ENCODE data around the gene WDSUB1.

The WDSUB1 gene

DNA sequence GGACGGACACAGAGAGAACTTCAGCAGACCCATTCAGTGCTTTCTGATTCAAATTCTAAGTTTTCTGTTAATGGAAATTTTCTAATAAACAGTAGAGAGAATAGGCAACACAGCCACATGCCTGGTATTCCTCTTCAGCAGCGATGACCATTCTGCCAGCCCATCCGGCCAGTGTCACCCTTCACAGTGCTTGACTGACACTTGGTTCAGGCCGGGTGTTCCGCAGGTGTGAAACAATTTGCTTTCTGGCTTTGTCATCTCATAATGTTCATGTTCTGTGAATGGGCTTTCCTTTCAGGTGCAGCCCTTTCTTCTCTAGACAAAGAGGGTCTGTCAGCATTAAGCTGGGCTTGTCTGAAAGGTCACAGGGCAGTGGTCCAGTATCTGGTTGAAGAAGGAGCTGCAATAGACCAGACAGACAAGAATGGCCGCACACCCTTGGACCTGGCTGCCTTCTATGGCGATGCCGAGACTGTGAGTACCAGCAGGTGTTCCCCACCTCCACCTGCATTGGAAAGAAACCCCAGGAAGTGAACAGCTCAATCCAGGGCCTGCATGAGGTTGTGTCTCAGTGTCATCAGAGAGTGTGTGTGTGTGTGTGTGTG, 67.0 kb downstream of the WDSUB1 start:
- Mint-ChIP-seq H3K36me3 (ENCODE audit: low read depth) (no peaks in the 10 kb centered on the region), H3K27ac (no peak overlapping the region), H3K4me3 (no peak overlapping the region), H3K9me3 (no peaks in the 10 kb centered on the region), H3K4me1 (ENCODE audit: low read depth) (peaks cover 4% of the 10 kb centered on the region), H3K27me3 (no peaks in the 10 kb centered on the region)

DNA sequence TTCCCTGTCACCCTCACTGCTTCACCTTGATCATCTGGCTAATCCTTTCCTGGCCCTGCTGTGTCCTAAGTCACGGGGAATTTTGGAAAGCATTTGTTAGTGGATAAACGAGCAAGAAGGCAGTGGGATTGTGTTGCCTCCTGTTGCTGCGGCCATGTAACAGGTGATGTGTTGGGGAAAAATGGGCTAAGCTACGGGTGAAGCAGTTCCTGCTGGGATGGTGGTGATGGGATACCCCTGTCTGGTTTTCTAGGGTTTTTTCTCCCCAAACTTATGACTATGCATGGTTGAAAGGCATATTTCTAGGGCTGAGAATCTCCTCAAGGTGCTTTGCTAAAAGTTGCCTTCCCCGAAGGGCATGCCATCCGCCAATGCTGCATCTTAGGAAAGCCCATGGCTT, 68.1 kb downstream of the WDSUB1 start:
- Mint-ChIP-seq H3K36me3 (ENCODE audit: low read depth) (no peaks in the 10 kb centered on the region), H3K4me1 (ENCODE audit: low read depth) (no peaks in the 10 kb centered on the region)

DNA sequence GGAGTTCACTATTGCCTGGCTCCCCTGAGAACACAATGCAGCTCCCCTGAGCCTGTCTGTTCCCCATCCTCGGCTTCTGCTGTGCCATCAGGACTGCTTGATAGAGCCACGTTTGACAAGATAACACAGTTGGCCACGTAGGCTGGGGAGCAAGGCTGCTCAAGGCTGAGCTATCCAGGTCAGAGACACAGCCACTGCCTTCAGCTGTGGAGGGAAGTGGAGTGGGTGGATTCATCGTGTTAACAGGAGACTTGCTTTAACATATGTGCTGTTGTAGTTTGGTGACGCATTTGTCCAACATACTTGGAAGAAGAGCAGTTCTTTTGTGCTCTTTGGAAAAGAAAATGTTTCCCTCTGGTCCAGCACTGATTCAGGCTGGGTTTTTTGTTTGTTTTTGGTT, 68.8 kb downstream of the WDSUB1 start:
- H3K9me3 Mint-ChIP-seq, result no peaks in the 10 kb centered on the region
- H3K27ac Mint-ChIP-seq, result no peak overlapping the region
- no peak overlapping the region for H3K4me3 Mint-ChIP-seq

More for the DNA sequence above, 68.1 kb downstream of the WDSUB1 start:
- Mint-ChIP-seq H3K4me3 (no peak overlapping the region), H3K9me3 (no peaks in the 10 kb centered on the region), H3K27ac (no peak overlapping the region), H3K27me3 (no peaks in the 10 kb centered on the region)

DNA sequence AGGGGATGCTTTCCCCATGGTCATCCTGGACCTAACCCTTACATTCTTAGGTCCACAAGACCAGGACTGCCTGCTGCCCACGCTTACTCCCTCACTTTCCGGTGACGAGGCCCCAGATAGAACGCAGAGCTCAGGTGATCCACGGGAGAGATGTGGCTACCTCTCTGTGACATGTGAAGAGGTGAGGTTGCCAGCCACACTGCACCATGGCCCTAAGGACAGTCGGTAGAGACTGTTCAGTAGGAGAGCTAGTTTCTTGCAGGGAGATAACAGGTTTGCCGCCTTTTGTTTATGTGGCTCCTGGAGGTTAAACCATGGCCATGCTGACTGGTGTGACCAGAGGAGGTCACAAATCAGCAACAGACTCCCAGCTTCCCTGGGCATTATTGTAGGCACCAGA, 71.4 kb downstream of the WDSUB1 start:
- Mint-ChIP-seq H3K27me3 (no peaks in the 10 kb centered on the region), H3K9me3 (no peaks in the 10 kb centered on the region), H3K4me3 (no peak overlapping the region), H3K4me1 (ENCODE audit: low read depth) (peaks cover 11% of the 10 kb centered on the region), H3K27ac (no peak overlapping the region), H3K36me3 (ENCODE audit: low read depth) (no peaks in the 10 kb centered on the region)

More for the DNA sequence above, 68.8 kb downstream of the WDSUB1 start:
- H3K36me3 Mint-ChIP-seq (ENCODE audit: low read depth), result no peaks in the 10 kb centered on the region
- no peaks in the 10 kb centered on the region for H3K4me1 Mint-ChIP-seq (ENCODE audit: low read depth)
- H3K27me3 Mint-ChIP-seq, result no peaks in the 10 kb centered on the region

DNA sequence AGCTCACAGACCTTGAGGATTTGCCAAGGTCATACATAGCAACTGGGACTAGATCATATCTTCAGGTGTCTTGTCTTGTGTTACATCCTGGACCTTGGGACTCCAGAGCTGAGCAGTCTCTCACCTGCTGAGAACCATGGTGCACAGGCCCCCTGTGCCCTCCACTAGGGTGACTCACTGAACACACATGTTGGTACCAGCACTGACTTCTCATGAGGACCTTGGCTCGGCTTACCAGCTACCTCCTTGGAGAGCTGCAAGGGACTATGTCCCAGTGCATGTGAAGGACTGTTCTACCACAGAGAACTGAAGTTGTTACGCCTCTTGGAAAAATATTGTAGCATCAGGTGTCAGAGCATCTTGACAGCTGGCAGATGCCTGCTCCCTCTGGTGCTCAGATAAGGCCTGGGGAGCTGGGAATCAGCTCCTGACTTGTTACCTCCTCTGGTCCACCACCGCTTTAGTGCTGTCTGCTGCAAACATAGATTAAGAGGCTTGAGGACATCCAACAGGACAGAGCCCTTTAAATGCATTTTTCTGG, 72.1 kb downstream of the WDSUB1 start:
- Mint-ChIP-seq H3K27ac (no peak overlapping the region), H3K27me3 (no peaks in the 10 kb centered on the region), H3K4me1 (ENCODE audit: low read depth) (peaks cover 18% of the 10 kb centered on the region), H3K9me3 (no peaks in the 10 kb centered on the region), H3K4me3 (no peak overlapping the region), H3K36me3 (ENCODE audit: low read depth) (no peaks in the 10 kb centered on the region)

DNA sequence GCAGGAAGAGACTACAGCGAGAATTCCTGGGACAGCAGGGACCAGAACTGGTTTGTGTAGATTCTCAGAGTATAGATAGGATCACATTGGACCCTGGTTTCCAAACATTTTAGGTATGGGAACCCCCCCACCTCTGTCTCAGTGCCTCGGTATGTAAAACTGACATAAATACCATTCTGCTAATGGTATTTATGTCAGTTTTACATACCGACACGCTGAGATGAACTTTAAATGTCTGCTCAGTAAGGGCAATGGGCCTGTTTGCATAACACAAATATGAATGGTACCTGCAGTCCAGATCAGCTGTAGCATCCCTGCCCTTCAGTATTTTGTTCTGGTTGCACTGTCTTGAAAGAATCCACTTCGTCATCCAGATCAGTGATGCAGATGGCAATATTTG, 73.2 kb downstream of the WDSUB1 start:
- Mint-ChIP-seq H3K27ac (no peak overlapping the region), H3K4me3 (no peak overlapping the region), H3K36me3 (ENCODE audit: low read depth) (no peaks in the 10 kb centered on the region), H3K9me3 (no peaks in the 10 kb centered on the region), H3K27me3 (no peaks in the 10 kb centered on the region), H3K4me1 (ENCODE audit: low read depth) (peaks cover 28% of the 10 kb centered on the region)

DNA sequence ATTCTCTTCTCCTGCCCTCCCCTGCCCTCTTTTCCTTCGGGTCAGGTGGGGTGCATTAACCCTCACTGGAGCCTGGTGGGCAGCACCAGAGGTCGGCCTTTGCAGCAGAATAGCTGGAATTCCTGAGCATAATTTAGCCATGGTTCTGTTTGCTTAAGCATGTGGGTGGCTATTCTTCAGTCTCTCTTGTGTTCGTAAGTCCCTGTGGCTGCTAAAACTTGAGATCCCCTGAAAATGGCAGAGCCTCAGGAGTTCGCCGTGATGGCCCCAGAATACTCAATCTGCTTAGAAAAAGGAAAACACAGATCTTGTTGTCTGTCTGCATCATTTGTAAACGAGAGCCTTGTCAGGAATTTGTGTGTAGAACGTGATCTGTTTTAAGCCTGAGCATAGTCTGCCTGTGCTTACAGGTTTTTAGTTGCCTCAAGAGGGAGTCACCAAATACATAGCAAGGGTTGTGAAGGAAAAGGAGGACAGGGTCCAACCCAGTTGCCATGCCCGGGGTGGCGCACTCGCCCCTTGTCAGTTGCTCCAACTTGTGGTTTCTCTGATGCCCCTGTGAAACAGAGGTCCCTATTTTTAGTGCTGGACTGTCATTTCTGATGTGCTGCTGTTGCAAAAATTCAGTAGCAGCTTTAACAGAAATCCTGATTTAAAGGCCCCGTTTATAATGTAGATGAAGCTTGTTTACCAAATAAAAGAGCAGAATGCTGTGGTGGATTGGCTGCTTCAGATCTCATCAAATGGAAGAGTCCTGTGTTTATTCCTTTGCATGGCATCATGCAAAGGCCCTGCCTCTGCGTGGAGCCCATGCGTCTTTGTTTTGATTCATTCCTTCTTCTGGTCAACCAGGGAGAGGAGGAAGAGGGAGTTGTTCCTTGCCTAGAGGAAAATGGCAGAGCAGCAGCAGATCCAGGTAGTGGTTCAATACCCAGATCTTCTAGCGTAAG, 74.8 kb downstream of the WDSUB1 start:
- H3K27me3 Mint-ChIP-seq, result no peaks in the 10 kb centered on the region
- H3K27ac Mint-ChIP-seq, result no peak overlapping the region
- H3K4me1 Mint-ChIP-seq (ENCODE audit: low read depth), result peaks cover 28% of the 10 kb centered on the region
- H3K4me3 Mint-ChIP-seq, result no peak overlapping the region
- no peaks in the 10 kb centered on the region for H3K36me3 Mint-ChIP-seq (ENCODE audit: low read depth)
- no peaks in the 10 kb centered on the region for H3K9me3 Mint-ChIP-seq

DNA sequence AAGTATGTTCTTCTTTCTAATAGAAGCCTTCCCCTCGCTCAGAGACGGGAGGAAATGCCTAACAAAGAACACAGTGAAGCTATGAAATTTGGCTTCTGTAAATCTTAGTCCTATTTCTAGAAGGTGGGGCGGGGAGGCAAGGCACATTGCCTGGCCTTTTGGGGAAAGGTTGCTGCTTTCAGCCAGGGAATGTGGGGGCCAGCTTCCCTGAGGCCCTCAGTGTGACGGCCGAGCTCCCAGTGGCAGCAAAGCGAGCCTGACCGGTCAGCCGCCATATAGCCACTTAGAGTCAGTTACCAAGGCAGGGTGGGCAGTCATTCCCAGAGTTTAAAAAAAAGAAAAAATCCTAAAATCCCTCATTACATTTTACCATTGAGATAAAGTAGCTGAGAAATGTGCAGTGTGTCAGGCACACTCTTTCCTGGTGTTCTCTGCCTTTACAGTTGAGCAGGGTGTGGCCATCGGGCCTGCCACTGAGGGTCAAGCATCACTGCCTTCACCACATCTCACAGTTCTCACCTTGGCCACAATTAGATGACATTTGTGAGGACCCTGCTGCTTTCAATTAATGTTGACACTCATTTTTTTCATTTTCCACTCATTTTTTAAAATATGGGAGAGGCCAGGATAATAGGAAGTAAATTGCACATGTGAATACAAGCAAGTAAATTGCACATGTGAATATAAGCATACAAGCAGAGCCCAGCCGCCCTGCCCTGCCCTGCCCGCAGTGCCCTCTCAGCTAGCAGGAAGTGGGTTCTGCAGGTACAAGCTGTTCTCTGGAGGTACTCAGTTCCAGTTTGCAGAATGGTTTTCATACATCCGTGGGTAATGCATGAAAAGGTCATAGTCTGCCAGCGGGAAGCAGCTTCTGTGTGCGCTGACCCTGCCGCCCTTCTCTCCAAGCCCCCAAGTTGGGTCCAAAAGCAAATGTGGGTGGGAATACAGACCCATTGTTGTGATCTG, 76.9 kb downstream of the WDSUB1 start:
- H3K27me3 Mint-ChIP-seq, result no peaks in the 10 kb centered on the region
- H3K27ac Mint-ChIP-seq, result peak overlapping the region; percentile 70
- H3K4me3 Mint-ChIP-seq, result no peak overlapping the region
- H3K9me3 Mint-ChIP-seq, result no peaks in the 10 kb centered on the region
- H3K36me3 Mint-ChIP-seq (ENCODE audit: low read depth), result no peaks in the 10 kb centered on the region
- H3K4me1 Mint-ChIP-seq (ENCODE audit: low read depth), result peaks cover 28% of the 10 kb centered on the region

DNA sequence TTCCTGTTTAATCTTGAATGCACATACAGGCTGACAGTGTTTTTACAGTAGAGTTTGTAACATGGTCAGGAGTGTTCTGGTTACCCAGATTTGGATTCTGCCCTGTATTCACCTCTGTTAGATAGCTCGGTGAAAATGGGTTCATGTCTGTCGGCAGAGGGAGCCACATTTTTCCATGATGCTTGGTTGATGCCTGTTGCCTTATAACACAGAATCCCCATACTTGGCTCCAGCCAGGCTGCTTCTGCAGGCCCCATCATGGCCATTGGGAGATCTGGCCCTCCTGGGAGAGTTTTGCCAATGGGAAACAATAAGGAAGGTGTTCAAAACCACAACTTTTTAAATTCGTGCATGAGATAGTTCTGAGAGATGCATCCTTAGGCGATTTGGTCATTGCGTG, 78.1 kb downstream of the WDSUB1 start:
- Mint-ChIP-seq H3K4me3 (no peak overlapping the region), H3K9me3 (no peaks in the 10 kb centered on the region), H3K27me3 (no peaks in the 10 kb centered on the region), H3K27ac (no peak overlapping the region), H3K4me1 (ENCODE audit: low read depth) (peaks cover 28% of the 10 kb centered on the region), H3K36me3 (ENCODE audit: low read depth) (no peaks in the 10 kb centered on the region)

DNA sequence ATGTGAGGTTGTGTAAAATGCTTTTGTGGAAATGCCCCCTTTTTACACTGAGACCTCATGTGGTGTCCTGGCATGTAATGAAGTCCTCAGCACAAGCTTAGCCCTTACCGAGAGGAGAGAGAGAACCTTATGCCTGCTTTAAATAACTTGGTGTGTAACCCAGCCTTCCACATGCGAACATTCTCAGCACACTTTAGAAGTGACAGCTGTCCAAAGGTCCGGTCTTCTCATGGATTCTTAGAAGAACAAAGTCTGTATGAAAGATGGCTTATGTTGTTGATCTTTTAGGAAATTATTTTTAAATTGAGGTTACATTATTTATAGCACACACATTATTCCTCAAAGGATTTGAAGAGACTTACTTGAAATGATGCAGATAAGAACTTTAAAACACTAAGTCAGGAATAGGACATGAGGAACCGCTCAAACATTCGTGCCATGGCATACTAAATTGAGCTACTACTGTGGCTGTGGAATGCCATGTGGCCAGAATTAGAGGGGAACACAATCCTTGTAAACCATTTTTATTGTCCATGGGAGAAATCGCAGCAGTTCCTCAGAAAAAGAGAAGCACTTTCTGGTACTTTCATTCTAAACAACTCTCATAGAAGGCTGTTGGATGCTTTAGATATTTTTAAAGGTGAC, 79.6 kb downstream of the WDSUB1 start:
- Mint-ChIP-seq H3K9me3 (no peaks in the 10 kb centered on the region), H3K27ac (no peak overlapping the region)

DNA sequence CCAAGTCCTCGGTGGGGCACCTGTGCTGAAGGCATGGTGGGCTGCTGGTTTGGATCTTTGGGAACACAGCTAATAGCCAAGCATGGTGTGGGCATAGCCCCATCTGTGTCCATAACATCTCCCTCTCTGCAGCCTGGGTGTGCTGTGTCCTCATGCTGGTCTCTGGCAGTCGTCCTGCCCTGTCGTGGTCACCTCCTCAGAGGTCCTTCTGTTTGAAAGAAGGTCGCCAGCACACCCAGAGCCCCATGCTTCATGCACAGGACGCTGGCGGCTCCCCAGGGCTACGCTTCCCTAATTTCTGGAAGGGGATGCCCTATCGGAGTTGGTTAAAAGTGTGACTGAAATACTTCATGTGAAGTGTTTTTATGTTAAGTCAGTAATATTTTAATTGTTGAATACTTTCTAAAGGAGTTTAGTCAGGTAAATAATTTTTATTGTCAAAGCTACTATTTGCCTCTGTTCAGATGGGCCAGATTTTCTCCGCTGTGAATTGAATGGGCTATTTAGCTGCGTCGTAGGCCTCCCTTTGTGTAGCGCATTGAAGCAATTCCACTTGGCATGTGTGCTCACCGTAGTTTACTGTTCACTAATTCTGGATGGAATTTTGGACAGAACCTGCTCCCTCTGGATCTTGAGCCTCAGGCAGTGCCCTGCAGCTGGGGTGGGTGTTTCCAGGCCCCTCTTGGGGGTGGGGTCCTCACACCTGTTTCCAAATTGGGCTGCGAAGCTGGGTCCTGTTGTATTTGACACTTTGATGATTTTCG, 81.9 kb downstream of the WDSUB1 start:
- Mint-ChIP-seq H3K4me1 (ENCODE audit: low read depth) (peaks cover 31% of the 10 kb centered on the region), H3K27me3 (no peaks in the 10 kb centered on the region), H3K4me3 (no peak overlapping the region), H3K9me3 (no peaks in the 10 kb centered on the region), H3K27ac (no peak overlapping the region), H3K36me3 (ENCODE audit: low read depth) (no peaks in the 10 kb centered on the region)

More for the DNA sequence above, 79.6 kb downstream of the WDSUB1 start:
- Mint-ChIP-seq H3K27me3 (no peaks in the 10 kb centered on the region), H3K4me3 (no peak overlapping the region), H3K4me1 (ENCODE audit: low read depth) (peaks cover 31% of the 10 kb centered on the region), H3K36me3 (ENCODE audit: low read depth) (no peaks in the 10 kb centered on the region)

DNA sequence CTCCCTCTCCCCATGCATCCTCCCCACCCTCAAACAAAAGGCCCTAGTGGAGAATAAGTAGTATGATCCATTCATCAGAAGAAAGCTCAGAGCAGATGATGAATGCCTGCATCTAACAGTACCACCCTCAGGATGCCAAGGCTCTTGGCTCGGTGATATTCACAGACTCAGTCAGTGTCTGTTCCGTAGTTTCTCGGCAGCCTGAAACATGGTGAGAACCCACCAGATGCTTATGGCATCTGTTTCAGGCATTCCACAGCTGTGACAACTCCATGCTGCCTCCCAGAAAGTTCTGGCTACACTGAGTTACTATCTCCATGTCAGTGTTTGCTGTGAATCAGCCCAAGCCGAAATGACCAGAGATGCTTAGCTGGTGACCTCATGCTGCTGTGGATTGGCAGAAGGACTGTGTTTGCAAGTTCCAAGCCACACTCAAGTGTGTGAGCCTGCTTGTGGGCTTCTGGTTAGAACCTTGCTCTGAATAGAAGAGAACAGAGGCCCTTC, 83.9 kb downstream of the WDSUB1 start:
- no peaks in the 10 kb centered on the region for H3K9me3 Mint-ChIP-seq
- no peaks in the 10 kb centered on the region for H3K36me3 Mint-ChIP-seq (ENCODE audit: low read depth)
- no peaks in the 10 kb centered on the region for H3K27me3 Mint-ChIP-seq
- H3K4me3 Mint-ChIP-seq, result no peak overlapping the region
- peaks cover 24% of the 10 kb centered on the region for H3K4me1 Mint-ChIP-seq (ENCODE audit: low read depth)
- H3K27ac Mint-ChIP-seq, result no peak overlapping the region

DNA sequence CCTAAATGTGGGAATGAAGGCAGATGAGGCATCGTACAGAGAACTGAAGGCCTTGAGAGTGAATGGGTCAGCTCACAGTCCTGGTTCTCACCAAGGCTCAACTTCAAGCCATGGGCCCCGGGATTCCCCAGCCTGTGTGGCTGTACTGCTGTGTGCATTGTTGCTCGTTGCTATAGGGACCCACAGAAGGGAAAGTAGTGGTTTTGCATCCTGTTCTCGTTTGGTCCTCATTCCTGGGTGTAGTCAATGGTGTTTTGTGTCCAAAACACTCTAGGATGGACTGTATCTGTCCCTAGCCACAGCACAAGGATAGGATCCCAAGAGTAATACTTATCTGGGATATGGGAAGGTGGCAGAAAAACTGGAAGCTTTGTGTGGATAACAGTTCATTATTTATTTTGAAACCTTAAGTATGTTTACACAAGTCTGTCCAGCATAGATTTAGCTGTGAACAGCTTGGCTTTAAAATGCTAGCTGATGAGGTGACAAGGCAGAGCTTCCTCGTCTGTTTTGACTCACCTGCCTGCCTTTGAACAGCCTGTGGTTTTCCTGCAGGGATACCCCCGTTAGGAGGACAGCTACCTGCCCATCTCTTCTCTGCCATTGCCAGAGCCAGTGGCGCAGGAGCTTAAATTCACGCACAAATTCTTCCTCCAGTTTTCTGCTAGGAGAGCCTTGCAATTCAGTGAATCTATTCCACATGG, 85.0 kb downstream of the WDSUB1 start:
- peaks cover 24% of the 10 kb centered on the region for H3K4me1 Mint-ChIP-seq (ENCODE audit: low read depth)
- H3K36me3 Mint-ChIP-seq (ENCODE audit: low read depth), result no peaks in the 10 kb centered on the region
- H3K27me3 Mint-ChIP-seq, result no peaks in the 10 kb centered on the region
- no peak overlapping the region for H3K27ac Mint-ChIP-seq
- H3K4me3 Mint-ChIP-seq, result no peak overlapping the region
- no peaks in the 10 kb centered on the region for H3K9me3 Mint-ChIP-seq
